SKM-1 (cell line): Measurements from ENCODE around the gene GTPBP8.
A peak's percentile ranks its signal among the peaks of the same experiment; 100 is the strongest.

Experiments used
- DNase-seq: peaks from one replicate; lab custom pipeline; 2025; ENCODE audit not compliant: unreplicated experiment; lab: John Stamatoyannopoulos, UW

The GTPBP8 gene

GRCh38 chr3:112990672-112991602, at the start of gene GTPBP8:
TSS of gene GTPBP8 (plus strand) at chr3:112990984. CDS start at chr3:112991000, 16 bp downstream.
- peak; percentile 86 for DNase-seq

DNA sequence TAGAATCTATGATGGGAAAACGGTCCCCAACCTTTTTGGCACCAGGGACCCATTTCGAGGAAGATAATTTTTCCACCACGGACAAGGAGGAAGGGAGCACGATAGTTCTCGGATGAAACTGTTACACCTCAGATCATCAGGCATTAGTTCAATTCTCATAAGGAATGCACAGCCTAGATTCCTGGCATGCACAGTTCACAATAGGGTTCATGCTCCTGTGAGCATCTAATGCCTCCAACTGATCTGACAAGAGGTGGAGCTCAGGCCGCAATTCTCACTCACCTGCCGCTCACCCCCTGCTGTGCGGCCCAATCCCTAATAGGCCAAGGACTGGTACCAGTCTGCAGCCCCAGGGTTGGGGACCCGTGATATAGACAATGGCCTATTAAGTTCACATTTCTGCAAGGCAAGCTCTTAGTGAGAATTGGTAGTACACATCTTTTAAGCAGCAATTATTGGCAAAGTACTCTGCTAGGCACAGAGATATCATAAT, 42.4 kb upstream of the GTPBP8 start:
- DNase-seq: no peak

GRCh38 chr3:112956351-112956750, 34.4 kb upstream of the GTPBP8 start:
- no peak for DNase-seq

GRCh38 chr3:112958811-112959560, 31.8 kb upstream of the GTPBP8 start:
- no peak for DNase-seq

DNA sequence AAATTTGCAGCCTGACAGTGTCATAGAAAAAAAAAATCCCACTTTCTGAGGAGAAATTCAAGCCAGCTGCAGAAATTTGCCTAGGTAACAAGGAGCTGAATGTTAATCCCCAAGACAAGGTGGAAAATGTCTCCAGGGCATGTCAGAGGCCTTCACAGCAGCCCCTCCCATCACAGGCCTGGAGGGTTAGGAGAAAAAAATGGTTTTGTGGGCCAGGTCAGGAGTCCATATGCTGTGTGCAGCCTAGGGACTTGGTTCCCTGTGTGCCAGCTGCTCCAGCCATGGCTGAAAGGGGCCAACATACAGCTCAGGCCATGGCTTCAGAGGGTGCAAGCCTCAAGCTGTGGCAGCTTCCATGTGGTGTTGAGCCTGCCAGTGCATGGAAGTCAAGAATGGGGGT, 27.1 kb upstream of the GTPBP8 start:
- DNase-seq: no peak

DNA sequence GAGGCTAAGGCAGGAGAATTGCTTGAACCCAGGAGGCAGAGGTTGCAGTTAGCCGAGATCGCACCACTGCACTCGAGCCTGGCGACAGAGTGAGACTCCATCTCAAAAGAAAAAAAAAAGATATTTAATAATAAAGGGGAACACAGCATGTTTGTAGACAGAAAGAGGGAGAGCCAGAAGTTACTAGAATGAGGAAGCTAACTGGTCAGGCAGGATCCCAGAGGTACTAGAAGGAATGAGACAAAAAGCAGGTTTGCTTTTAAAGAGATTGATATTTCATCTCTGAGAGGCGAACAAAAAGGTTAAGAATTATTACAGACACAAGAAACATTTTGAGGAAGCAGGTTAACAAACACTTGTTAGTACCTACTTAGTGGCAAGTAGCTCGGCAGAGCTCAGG, 25.1 kb upstream of the GTPBP8 start:
- no peak for DNase-seq

DNA sequence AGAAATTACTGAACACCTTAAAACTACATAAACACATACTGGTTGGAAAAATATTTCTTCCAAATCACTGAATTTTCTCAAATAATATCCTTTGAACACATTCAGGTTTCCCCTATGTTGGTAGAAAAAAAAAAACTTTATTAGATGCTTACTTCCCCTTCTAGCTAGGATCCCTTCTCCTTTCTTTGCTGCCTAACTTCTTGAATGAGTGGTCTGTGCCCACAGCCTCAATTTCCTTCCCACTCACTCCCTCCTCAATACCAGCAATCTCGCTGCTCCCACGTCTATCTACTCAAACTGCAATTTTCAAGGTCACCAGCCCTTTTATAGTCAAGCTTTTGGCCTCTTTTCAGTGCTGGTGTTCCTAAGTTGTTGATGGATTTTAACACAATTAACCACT, 24.2 kb upstream of the GTPBP8 start:
- DNase-seq: peak; percentile 18

DNA sequence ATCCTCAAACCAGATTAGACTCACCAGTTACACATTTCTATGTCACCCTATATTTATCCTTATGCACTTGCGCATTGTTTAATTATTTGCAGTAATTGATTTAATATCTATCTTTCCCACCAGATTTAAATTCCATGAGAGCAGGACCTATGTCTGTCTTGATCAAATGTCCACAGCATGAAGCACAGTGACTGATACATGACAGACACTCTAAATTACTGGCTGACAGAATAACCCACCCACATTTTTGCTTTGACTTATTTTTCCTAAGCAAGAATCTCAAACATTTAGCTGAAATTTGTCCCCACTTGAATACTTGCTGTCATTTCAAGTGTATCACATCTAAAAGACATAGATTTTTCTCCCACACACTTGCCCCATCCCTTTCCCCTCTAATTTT, 23.4 kb upstream of the GTPBP8 start:
- no peak for DNase-seq

- DNase-seq: peak; percentile 29
Measured at GRCh38 chr3:112967828-112968227, 23.0 kb upstream of the GTPBP8 start.

DNA sequence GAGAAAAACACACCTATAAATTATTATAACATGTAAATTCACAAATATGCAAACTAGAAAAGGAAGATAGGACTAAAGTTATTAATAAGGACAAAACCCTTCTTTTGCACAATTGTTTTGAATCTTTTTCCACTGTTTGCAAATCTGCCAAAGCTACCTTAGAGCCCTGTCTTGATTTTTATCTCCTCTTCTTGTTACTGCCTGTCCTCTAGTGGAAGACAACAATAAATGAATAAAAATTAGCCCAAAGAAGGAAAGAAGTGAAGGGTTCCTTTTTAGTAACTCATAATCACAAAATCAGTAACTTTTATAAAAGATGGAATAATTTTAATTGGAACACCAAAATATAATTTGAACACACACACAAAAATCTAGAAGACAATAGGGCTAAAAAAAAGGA, 18.6 kb upstream of the GTPBP8 start:
- no peak for DNase-seq

DNA sequence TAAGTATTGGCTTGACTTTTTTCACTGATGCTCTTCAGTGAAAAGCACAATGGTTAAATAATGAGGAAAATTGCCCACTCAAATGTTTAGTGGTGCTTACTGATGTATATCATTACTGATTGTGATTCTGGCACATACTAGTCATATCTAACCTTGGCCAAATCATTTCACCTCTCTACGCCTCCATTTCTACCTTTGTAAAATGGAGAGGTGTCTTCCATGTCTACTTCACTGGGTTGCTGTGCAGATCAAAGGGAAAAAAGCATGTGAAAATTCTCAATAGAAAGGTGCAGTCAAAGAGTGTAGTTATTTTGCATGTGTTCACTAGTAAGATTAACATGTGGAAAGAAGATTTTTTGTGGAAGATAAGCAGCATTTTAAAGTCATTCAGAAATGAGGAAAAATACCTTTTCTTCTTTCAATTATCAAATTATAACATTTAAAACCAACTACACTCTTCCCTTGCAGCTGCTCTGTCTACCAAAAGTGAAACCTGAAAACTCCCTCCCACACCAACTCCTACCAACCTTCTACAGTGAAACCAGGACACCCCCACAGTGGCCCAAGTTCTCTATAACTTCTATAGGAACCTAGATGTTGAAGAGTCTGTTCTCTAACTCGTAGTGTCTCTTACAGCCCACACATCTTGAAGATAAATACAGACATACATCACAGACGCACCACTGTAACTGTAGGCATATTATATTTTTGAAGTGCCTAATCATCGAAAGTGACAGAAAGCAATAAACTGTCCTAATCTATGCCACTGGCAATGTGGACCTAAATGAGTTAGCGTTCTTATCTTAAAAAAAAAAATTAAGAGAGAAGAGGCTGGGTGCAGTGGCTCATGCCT, 17.2 kb upstream of the GTPBP8 start:
- no peak for DNase-seq

DNA sequence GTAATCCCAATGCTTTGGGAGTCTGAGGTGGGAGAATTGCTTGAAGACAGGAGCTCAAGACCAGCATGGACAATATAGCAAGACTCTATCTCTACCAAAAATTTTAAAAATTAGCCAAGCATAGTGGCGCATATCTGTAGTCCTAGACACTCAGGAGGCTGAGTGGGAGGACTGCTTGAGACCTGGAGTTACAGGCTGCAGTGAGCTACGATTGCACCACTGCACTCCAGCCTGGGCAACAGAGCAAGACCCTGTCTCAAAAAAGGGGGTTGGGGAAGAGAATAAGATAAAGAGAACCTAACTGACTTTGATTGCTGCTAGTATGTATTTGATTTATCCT, 16.6 kb upstream of the GTPBP8 start:
- DNase-seq: no peak

DNA sequence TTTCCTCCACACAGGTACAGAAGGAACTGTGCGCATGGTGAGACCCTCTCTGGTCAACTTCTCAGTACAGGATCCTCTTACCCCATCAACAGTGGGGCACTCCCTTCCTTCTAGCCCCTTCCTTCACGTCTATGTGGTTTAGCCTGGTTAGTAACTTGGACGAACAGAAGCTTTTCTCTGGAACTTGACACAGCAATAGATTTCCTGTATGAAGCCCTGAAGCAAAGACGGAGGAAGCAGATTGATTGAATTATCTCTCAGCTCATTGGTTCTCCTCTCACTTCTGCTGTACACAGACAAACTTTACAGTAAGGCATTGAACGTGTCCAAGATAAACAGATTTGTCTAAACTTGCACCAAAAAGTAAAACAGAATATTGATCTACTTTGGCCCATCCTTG, 15.9 kb upstream of the GTPBP8 start, which contains the start of gene CD200R1:
TSS of gene CD200R1 (minus strand) at position 210 of the 400 bp plus-strand sequence. CDS start 246 bp downstream, outside the sequence.
- no peak for DNase-seq

DNA sequence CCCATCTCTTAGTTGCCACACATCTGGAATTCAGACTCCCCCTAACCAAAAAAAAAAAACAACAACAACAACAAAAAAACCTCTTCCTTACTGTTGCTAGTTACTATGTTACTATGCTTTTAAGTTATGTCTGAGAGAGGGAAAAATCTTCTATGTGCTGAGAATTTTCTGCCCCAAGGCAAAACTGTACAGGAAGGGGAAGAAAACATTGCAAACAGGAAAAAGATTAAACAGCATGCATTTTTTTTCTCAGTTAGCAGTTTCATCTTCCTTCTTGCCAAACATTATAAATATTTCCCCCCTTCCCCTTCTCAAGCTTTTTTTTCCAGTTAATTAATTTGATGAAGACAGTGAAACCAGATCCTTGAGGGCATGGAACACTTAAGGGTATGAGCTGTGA, 14.8 kb upstream of the GTPBP8 start:
- DNase-seq: no peak

DNA sequence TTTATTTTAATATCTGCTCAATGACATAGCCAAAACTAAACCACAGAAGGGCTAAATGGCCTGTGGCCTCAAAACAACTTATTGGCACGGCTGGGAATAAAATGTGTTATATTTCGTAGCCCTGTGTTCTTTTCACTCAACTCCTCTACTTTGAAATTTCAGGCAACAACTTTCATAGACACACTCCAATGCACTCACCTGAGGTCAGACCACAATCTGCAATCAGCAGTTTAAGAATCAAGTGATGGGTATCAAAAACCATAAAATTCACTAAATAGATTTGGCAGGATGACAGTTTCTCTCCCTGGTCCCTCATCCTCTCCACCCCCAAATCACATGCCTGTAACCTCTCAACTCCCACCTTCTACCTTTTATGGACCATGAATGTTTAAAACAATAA, 13.8 kb upstream of the GTPBP8 start:
- DNase-seq: no peak

DNA sequence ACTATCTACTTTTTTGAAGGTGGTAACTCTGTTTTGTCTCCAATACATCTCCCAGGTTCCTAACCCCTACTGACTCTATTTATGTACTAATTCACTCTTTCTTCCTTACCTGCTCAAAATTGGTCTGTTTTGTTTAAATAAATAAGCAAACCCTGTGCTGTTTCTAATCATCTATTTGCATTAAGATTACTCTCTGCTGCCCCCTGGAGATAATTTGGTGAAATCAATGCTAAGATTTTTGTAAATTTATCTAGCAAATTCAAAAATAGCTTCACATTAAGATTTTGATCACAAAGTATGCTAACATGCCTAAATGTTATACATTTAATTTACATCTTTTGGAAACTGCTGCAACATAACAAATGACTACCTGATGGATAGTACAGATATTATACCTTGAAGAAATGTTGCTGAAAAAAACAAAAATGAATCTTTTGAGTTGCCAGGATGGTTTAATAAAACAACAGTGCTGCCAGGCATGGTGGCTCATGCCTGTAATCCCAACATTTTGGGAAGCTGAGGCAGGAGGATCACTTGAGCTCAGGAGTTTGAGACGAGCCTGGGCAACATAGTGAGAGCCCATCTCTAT, 11.4 kb upstream of the GTPBP8 start:
- peak; percentile 9 for DNase-seq

GRCh38 chr3:112980080-112980479, 10.7 kb upstream of the GTPBP8 start:
- DNase-seq: no peak

- DNase-seq: no peak
Measured at GRCh38 chr3:112982710-112983109, 8.1 kb upstream of the GTPBP8 start.

DNA sequence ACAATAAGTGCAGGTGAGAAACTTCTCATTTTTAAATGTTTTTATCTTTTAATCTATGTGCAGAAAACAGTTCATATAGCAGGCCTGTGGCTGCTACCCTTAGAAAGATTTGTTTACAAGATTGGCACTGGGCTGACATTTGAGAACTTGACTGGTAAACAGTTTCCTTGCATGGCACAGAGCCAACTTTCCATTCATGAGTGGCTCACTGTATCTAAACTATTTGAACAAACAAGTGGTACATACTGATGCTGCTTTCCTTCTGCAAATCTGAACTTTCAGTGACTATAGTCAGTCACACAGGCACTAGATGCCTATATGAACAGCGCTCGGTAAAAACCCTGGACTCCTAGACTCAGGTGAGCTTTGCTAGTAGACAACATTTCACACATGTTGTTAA, 6.3 kb upstream of the GTPBP8 start:
- no peak for DNase-seq

GRCh38 chr3:112987710-112988334, 3.0 kb upstream of the GTPBP8 start:
- no peak for DNase-seq
